GM21717 (cell line): ENCODE measurements around the gene C5orf58.
A peak's percentile ranks its signal among the peaks of the same experiment; 100 is the strongest.
"Not testable (repeated sequence)": the region's sequence is repeated elsewhere in the genome, so short reads cannot be mapped to it uniquely, and the experiment has no call there.

Experiments
- ATAC-seq: cut with Tn5 transposase; IDR thresholded peaks from one replicate; pipeline ENCODE4 v1.9.1; 2021; ENCODE audit warnings: mild to moderate bottlenecking, moderate library complexity; ENCODE audit not compliant: unreplicated experiment

The C5orf58 gene

DNA sequence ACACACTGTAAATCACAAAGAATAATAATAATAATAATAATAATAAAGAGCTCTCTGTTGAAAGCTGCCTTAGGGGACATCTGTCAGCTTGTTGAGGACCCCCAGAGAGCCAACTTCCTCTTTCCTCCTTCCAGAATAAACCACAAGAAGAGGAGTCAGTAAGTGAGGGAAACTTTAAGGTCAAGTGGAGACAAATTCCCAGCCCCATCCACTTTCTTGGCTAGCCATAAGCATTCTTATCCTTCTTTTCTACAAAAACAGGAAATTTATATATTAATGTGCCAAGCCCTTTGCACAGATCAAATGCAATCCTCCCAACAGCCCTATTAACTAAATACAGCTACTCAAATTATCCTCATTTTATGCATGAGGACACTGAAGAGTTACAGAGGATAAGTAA is 9.4 kb upstream of the C5orf58 start:
- ATAC-seq = no peak

DNA sequence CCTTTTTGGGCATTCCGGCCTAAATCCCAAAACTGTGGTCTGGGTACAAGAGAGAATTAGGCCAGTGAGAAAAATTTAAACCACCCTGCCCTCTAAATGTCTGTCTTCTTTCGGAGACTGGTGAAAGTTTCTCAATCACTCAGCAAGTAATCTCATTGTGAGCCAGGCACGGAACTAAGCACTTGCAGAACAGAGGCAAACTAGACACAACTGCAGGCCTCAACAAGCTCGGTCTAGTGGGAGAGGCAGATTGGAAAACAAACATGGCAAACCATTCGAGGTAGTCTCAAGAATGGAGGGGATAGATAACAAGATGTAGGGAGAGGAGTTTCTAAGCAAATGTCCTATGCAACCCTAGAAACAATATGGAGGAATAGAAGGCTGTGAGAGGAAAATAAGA is 8.9 kb upstream of the C5orf58 start:
- ATAC-seq = no peak

DNA sequence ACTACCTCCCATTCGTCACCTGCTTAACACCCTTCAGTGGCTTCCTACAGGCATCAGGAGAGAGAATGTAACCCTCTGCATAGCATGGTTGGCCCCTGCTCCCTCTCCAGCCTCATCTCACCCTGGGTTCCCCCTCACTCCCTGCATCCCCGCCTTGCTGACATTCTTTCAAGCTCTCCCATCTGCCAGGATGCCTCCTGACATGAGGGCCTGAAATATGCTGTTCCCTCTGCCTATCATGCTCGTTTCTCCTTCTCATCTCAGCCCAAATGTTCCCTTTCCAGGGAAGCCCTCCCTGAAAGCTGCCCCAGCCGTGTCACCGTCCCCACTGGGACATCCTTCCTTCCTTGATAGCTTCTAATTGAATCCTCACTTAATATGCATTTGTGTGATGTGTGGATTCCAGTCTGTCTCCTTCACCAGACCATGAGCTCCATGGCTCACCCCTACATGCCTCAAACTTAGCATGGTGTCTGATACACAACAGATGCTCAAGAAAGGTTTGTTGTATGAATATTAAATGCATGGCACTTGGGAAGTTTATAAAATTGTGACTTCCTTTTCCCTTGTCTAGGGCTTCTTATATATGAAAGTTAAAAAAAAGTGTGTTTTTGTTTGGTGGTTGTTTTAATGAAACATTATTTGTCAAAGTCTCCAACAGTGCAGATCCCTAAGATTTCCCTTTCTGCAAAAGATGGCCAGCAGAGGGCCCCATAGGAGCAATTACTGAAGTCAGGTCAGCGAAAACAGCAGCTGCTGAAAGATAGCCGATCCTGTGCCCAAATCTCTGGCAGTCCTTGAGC is 7.3 kb upstream of the C5orf58 start:
- ATAC-seq = no peak

DNA sequence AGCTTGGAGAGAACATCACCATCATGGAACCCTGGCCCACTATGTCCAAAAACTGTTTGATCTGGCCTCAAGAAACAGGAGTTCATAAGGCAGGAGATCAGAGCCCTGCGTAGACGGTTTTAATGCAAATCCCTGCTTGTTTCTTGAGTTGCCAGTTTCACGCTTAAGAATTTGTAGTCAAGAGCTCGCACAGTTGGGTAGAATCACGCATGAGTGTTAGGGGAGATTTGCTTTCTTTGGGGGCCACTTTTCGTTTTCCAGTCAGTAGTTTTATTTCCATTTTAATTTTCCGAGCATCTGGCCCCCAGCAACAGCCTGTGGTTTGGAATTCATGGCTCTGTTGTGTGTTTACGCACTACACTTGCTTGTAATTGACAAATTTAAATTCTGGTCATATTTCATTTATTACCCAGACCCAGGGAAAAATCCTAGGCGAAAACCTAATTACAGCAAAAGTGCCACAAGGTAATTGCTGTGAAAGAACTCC is 6.6 kb upstream of the C5orf58 start:
- no peak for ATAC-seq

DNA sequence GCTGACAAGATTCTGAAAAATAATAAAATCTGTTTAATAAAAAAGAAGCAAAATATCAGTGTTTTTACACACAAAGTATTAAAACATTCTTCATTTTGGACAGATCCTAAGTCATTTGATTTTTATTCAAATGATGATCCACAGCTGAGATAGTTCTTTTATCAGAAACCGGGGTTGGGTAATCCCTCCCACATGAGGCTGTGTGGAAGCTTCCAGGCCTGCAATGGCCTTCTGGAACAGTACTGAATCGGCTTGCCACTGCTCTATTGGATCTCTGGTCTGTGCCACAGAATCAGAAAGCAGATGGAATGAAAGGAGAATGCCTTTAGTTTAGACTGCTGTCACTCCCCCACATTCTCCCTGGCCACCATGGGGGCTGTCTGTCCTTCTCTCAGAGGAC is 6.1 kb upstream of the C5orf58 start:
- ATAC-seq = no peak

DNA sequence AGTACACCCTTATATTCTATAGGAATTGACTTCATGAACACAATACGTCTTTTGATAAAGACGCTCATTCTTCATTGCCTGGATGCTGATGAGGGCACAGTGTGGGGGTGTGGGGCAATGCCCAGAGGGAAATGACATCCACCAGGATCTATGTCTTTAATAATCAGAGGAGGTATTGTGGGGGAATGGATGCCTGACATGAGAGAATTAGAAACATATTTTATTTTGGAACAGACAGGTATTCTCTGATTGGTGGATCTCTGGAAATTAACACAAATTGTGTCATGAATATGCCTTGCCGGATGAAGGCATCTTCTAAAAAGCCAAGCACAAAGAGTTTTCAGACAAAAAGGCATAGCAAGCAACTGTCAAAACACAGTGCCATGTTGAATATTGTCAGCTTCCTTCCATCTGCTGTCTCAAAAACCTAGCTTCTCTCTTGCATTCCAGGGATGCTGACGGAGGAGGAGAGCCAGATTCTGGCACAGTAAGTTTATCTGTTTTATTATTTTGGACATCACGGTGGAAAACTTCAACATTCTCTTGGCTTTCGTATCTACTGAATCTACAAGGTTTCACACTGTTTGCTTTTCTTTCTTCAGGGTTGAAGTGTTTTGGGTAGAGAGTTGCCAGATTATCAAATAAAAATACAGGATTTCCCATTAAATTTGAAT is 3.9 kb upstream of the C5orf58 start:
- ATAC-seq = no peak

DNA sequence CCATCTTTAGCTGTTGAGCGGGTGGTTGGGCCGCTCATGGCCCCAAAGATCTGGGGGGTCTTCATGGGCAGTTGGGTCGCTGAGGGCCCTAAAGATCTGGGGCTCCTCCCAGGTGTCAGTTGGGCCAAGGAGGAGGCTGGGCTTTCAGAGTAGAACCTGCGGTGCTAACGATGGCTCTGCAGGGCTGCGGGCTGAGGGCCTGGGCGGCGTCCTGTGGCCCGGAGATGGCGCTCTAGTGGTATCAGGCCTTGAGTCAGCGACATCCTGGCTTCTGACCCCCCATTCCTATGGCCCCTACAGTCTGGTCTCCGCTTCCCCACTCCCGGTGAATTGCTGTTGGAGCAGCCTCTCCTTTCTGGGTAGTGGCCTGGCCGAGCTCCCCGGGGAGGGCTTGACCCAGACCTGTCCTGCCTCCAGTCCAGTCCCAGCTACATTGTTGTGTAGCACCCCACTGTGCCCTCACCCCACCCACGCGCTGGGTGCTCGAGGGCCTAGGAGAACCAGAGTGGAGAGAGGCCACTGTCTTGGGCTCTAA is 640 bp downstream of the C5orf58 start:
- no peak for ATAC-seq

DNA sequence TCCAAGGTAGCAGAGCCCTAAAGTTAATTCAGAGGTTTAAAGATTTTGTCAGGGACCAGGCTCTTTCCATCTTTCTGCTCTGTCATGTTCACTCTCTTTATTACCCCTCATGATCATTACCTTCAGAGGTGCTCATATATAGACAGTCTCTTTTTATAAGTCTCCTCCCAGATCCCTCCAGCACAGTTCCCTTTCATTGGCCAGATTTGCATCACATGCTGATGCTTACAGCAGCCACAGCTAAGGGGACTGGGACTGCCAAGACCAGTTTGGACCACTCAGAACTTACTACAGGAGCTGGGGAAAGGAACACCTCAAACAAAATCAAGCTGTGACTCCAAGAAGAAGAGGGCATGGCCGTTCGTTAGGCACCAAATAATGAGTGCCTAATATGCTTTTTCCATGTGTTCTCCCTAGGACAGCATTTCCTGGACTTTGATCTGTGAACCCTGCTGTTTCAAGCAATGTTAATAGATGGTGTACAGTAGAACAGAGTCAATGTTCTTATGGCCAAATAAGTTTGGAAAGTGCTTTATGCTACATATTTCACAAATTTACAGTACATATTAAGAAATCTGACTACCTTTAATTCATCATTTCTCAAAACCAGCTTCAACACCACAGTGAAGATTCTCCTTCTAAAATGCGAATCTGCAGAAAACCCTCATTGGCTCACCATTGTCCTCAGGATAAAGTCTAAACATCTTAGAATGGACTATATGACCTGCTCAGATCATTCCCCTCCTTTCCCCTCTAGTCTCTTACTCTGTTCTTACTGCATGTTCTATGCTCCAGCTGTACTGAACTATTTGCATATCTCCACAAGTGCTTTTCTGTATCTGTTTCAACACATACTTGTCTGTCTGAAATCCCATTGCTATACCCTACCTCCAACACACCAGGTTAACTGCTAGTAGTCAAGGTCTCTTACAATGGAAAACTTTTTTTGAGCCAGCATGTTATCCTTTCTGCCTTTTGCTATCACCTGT is 3.4 kb downstream of the C5orf58 start:
- ATAC-seq = peak; percentile 77

DNA sequence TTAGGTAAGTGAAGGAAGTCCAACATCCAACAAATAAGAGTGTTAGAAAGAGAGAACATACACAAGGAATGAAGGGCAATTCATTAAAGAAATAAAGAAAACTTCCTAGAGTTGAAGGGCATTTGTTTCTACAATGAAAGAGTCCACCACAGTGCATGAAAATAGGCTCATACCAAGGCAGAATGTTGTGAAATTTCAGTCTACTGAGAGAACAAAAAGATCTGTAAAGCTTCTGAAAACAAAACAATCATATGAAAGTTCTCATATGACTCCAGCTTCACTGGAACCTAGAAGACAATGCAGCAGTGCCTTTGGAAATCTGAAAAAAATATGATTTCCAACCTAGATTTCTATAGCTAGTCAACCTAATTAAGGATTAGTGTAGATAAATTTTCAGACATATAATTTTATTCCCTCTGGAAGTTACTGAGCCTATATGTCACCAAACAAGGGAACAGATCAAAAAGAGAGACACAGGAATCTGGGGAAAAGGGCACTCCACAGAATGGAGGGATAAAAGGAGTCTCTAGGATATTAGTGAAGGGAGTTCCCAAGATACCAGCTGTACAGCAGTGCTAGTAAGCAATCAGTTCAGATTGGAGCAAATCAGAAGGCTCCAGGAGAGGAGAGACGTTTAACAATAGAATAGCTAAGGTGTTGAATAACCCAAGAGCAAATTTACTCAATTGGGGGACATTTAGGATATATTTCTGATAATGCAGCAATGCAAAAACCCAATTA is 5.8 kb downstream of the C5orf58 start:
- ATAC-seq = no peak

DNA sequence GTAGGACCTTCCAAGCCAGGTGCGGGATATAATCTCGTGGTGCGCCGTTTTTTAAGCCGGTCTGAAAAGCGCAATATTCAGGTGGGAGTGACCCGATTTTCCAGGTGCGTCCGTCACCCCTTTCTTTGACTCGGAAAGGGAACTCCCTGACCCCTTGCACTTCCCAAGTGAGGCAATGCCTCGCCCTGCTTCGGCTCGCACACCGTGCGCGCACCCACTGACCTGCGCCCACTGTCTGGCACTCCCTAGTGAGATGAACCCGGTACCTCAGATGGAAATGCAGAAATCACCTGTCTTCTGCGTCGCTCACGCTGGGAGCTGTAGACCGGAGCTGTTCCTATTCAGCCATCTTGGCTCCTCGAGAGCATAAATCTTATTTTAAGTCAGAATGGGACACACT is 12.7 kb downstream of the C5orf58 start:
- ATAC-seq = not testable (repeated sequence)

DNA sequence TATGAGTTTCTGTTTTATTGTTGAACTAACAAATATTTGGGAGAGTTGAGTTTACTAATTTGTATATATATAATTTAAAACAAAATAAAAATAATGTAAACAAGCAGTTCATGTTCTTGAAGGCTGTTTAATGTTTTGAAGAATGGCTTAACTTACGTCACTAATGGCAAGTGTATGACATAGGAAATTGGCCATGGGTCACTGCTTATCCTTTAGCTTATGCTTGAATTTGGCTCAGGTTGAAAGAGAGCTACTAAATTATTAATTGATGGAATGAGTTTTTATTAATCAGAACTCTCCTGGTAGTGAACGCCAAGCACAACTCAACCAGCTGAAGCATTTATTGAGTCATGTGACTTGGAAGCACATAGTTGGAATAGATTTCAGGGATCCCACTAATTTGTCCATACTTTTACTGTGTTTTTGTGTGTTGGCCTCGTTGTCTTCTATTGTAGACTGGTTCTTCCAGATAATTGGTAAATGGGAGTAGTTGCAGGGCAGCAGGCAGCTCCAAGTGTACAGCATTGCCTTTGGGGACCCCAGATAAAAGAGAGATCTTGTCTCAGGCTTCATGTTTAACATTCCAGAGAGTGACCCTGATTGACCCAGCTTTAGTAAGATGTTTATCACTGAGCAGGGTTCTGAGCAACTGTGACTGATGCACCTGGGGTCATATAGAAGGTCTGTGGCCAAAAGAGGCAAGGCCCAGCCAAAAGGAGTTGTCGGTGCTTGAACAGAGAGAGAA is 13.5 kb downstream of the C5orf58 start:
- ATAC-seq = no peak

DNA sequence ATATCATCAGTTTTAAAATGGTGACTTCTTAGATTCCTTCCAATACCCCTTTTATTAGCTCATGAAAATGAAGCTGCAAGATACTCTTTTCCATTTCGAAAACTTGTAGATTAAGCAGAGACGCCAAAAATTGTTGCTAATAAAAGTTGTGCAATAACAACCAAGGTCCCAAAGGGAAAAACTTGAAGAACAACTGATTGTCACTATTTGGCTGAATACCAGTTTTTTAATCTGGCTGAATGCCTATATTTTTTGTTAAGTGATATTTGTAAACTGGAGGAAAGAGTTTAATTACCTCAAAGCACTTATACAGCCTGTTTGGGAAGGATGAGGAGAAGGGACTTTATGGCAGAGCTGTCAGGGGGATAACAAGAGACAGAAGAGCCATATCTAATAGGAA is 14.6 kb downstream of the C5orf58 start:
- no peak for ATAC-seq

DNA sequence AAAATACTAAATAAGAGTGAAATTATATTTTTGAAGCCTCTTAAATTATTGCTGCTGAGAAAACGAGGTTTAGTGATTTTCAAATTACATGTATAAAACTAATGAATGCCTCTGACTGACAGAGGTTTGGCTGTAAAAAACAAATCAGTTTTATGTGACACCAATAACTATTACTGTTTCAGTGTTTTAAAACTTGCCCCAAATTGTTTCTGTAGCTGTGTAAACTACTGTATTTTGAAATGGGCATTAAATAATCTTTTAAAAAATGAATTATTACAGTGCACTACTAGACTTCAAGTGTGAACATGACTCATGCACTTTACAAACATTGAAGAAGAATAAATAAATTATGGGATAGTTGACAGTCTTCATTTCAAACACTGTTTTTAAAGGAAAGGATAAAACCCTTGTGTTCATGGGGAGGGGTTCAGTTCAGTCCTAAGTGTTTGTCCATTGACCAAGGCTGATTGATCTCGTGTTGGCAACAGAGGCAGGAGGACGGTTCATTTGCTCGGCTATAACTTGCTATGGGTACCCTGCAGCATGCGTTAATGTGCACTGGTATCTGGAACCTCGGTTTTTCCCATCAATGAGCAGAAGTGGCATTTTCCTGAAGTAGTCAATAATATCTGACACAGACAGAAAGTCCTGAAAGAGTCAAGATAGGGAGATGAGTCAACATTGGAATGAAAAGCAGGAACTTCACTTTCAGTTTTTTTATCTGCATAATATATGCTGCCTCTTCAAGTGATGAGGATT is 15.6 kb downstream of the C5orf58 start:
- ATAC-seq = no peak

DNA sequence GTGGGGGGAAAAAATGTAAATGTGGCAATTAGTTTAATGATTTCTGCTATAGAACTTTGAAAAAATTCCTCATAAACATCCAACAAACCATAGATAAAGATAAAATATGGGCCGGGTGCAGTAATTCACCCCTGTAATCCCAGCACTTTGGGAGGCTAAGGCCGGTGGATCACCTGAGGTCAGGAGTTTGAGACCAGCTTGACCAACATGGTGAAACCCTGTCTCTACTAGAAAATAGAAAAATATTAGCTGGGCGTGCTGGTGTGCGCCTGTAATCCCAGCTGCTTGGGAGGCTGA is 16.1 kb downstream of the C5orf58 start:
- ATAC-seq = not testable (repeated sequence)

DNA sequence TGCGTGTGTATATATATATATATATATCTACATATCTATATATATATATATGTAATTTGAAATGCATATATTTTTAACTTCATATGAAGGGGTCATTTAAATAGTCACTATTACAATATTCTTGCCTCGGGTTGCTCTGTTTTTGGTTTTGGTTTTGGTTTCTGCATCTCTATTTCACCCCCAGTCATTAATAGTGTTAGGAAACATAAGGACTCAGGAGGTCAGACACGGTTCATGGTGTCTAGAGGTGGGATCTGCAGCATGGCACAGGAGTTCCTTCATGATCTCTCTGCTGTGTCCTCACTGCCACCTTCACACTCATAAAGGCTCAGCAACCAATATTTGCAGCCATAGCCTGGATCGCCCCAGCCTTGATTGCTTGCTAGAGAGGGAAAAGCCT is 16.6 kb downstream of the C5orf58 start:
- no peak for ATAC-seq

DNA sequence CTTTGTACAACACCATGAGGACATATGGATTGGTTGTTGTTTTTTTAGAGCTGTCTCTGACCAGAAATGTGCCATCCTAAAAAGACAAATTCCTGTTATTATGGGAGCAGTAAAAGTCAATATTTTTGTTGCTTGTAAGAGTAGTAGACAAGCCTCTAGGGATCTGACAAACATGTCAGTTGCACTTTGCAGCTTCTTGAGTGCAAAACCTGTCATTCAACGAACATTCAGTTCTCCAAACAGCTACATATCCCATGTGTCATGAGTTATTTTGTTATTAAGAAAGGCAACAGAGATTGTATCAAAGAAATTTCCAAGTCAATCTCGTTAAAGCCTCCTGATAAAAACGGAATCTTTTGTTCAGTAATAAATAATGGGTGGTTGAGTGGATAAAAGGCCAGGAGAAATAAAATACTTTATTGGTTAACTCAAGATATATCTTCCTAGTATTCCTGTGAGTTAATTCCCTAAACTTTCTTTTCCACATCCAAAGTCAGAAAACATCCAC is 18.1 kb downstream of the C5orf58 start:
- ATAC-seq = no peak

DNA sequence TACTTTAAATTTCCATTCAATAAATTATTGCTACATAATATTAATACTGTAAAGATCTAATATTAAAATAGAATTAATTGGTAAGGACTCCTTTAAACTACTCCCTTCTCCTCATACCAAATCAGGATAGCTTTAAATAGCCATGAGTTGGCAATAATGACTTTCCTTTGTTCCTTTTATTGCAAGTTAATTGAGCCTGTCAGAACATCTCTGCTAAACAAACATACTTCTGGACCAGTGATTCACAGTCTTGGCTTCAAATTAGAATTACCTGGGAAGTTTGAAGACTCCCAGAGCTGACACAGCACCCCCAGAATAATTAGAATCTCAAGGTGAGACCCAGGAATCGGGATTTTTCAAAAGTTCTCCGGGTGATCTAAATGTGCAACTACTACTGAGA is 18.7 kb downstream of the C5orf58 start:
- no peak for ATAC-seq

DNA sequence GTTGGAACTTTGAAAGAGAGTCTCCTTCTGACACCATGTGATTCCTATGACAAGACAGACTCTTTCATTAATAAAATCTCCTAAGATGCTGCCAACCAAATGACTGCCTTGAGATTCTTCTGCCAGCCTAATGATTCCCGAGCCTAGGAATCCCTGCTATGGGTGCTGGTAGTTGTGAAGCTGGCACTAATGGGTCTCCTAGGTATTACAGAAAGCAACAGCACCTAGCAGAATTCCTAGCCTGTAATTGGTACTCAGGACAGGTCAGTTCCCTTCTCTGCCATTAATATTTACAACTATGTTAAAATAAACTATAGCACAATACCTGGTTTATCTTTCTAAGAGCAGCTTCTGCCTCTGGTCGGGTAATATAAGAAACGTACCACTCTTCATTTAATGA is 19.3 kb downstream of the C5orf58 start:
- ATAC-seq = no peak
